Activated CD4-positive, alpha-beta T cell treated with anti-CD3 and anti-CD28 coated beads, Interleukin-2, Interleukin-6, amounts not matched to agents 100 ng/mL and 50 ng/mL, durations not matched to agents 16 hours and 8 hours (primary cell): ENCODE data around the gene ZNF143.
"Not testable (repeated sequence)": the region's sequence is repeated elsewhere in the genome, so short reads cannot be mapped to it uniquely, and the experiment has no call there.

Experiments used
- DNase-seq: peaks from one replicate; pipeline ENCODE4 v3.0.0-alpha.2; 2020

ZNF143 gene

DNA sequence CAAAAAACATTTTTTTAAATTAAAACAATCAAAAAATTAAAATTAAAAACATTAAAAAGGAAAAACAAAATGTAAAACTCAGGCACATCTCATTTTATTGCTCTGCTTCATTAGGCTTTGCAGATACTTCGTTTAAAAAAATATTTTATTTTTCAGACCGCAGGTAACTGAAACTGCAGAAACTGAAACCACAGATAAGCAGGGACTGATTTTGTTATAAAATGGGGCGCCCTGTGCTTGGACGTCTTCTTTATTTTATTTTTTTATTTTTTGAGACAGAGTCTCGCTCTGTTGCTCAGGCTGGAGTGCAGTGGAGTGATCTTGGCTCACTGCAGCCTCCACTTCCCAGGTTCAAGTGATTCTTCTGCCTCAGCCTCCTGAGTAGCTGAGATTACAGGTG is 88.4 kb downstream of the ZNF143 start:
- not testable (repeated sequence) for DNase-seq

DNA sequence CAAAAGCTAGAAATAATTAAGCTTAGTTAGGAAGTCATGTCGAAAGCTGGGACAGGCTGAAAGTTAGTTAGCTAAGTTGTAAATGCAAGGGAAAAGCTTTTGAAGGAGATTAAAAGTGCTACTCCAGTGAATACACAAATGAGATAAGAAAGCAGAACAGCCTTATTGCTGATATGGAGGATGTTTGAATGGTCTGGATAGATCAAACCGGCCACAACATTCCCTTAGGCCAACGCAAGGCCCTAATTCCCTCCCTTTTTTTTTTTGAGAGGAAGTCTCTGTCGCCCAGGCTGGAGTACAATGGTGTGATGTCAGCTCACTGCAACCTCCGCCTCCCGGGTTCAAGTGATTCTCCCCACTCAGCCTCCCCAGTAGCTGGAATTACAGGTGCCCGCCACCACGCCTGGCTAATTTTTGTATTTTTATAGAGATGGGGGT is 89.4 kb downstream of the ZNF143 start:
- DNase-seq = no peak

DNA sequence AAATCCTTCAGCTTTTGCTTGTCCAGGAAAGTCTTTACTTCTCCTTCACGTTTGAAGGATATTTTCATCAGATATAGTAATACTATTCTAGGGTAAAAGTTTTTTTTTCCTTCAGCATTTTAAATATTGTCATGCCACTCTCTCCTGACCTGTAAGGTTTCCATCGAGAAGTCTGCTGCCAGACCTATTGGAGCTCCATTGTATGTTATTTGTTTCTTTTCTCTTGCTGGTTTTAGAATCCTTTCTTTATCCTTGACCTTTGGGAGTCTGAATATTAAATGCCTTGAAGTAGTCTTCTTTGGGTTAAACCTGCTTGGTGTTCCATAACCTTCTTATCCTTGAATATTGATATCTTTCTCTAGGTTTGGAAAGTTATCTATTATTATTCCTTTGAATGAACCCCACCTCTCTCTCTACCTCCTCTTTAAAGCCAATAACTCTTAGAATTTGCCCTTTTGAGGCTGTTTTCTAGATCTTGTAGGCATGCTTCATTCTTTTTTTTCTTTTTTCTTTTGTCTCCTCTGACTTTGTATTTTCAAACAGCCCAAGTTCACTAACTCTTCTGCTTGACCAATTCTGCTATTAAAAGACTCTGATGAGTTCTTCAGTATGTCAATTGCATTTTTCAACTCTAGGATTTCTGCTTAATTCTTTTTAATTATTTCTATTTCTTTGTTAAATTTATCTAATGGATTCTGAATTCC is 100.6 kb downstream of the ZNF143 start:
- DNase-seq = no peak

DNA sequence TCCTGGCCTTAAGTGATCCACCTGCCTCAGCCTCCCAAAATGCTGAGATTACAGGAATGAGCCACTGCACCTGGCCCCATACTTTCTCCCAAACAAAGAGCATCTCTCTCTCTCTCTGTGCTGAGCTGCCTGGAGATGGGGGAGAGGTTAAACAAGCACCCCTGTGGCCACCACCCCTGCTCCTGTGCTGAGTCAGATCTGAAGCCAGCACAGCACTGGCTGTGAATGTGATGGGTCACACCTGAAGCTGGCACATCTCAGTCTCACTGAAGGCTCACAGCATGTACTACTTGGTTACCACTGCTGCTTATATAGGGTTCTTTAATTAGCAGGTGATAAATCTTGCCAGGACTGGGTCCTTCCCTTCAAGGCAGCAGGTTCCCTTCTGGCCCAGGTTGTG is 101.9 kb downstream of the ZNF143 start:
- DNase-seq = peak; percentile 70

DNA sequence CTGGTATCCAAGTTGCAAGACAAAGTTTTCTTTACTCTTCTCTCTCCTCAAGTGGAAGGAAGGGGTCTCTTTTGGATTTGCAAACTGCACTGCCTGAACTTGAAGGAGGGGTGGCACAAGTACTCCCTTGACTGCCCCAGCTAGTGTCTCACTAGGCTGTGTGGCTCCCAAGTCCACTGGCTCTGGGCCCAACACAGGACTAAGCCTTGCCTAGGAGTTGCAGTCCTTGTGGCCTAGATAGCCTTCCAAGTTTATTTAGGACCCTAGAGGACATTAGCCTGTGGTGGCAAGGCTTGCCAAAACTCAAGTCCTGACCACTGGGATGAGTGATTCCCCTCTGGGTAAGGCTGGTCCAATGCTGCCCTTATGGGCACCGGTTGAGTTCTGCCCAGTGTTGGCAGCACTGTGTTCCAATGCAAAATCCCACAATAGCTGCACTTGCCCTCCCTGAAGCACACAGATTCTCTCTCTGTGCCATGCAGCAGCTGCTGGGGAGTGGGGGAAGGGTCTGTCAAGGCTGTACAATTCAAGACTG is 102.5 kb downstream of the ZNF143 start:
- DNase-seq = no peak

DNA sequence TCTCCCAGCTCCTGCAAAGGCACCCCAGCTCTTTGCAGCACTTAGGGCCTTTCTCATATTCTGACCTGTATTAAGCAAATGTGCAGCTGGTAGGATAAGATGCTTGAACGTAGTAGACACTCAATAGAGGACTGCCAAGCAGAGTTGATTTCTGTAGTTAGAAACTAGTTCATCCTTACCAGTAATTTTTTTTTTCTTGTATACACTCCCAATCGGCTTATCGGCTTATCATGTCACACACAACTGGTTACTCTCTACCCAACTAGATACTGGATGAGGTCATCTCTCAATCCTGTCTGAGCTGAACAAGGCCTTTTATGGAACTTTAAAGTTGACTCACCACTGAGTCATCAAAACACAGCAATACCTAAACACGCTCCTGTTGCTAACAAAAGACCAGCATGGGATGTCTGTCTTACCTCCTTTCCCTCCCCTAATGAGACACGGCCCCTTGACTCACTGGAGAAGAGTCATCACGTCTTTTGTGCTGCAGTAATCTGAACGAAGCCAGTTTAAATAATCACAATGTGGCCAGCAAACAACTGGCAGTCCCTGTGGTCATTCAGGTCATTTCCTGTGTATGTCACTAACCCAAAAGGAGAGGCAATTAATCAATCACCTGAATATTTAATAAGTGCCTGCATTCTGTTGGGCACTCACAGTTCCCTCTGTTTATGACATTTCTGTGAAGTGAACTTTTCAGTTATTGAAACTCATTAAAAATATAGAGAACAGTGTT is 105.2 kb downstream of the ZNF143 start:
- DNase-seq = peak; percentile 95

DNA sequence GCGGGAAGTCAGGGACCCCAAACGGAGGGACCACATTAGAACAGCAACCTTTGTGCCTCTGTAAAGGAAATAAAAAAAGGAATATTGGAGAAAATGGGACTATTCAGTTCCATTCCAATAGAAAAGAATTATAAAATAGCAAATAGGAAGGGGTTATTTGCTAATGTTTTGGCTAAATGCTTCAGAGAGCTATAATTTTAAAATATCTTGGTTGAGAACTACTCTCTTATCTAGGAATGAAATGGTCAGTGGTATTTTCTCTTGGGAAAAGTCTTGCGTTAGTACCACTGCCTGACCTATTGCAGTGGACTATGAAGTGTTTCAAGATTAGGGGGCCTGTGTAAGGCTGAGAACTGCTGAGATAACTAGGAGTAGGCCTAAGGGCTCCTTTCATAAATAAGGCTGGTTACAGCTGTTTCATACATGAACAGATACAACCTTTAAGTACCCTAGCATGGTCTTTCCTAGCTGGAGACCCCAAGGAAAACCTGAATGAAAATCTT is 105.8 kb downstream of the ZNF143 start:
- DNase-seq = no peak

DNA sequence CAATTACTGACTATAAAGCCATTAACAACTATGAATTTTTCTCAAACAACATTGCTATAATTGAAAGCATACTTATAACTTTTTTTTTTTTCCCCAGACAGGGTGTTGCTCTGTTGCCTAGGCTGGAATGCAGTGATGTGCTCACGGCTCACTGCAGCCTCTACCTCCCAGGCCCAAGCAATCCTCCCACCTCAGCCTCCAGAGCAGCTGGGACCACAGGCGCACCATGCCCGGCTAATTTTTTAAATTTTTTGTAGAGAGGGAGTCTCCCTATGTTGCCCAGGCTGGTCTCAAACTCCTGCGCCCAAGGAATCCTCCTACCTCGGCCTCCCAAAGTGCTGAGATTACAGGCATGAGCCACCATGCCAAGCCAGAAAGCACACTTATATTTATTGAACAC is 106.6 kb downstream of the ZNF143 start:
- DNase-seq = no peak

DNA sequence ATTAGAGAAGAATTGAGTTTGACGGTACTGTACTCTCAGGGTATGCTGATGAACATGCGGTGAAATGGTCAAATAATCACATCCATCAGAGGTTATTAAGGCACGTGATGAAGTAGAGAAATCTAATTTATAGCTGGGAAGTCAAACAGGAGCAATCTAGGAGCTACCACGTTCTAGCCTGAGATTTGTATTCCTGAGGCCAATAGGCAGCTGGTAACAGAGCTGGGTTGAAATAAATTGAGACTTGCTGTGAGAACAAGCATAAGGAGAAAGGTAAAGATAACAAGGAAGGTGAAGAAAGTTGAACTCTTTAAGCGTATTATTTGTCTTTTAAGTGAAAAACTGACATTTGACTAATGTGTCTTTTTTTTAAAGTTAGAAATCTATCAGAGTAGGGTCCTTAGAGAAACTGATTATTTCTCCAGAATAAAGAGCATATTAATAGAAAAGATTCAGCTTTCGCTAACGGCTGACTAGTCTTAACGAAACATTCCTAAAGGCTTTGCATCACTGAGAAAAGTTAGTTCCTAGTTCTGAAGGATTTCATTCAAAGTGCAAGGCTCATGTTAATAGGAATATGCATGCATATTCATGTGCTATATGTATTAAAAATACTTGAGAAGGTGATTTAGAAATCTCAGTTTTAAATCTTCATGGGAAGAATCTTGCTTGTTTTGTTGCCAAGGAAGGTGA is 107.5 kb downstream of the ZNF143 start:
- DNase-seq = no peak

DNA sequence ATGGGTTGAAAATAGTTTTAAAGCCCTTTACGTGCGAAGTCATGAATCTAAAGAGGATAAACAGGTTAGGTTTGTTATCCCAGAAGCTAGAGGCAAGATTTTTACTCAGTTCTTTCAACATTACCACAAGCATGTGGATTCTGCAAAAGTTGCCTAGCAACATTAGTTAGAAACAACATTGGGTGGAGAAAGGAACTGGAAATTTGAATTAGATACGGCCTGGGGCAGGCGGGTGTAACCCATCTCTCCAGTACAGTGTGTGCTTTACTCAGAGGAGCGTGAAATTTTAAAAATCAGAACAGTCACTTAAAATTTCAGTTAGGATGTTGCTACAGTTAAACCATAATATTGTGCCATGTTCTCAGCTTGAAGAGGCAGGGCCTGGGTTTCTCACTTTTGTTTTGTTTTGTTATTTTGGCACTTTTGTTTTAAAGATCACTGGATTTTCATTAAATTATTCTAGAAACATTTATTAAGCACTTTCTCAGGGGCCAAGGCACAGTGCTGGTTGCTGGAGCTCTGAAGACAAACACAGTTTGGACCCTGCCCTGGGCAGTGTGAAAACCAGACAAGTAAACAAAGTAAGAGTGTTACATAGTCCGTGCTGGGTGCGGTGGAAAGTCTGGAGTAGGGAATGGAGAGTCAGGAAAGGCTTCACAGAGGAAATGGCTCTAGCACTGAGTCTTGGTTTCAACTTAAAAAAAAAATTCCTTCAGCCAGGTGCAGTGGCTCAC is 108.2 kb downstream of the ZNF143 start:
- peak; percentile 55 for DNase-seq

DNA sequence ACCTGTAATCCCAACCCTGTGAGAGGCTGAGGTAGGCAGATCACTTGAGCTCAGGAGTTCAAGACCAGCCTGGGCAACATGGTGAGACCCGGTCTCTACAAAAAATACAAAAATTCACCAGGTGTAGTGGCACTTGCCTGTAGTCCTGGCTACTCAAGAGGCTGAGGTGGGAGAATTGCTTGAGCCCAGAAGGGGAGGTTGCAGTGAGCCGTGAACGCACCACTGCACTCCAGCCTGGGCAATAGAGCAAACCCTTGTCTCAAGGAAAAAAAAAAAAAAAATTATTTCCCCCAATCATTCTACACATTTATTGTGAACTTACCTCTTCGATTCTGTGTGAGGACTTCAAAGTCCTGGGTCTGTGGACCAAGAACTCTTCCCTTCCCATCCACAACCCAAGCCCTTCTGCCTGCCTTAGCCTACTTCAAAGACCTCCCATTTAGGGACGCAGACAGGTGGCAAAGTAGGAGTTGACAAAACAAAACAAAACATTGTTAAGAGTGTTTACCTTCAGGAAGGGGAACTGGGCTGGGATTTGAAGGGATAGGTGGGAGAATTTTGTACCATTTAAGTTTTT is 108.9 kb downstream of the ZNF143 start:
- DNase-seq = no peak

DNA sequence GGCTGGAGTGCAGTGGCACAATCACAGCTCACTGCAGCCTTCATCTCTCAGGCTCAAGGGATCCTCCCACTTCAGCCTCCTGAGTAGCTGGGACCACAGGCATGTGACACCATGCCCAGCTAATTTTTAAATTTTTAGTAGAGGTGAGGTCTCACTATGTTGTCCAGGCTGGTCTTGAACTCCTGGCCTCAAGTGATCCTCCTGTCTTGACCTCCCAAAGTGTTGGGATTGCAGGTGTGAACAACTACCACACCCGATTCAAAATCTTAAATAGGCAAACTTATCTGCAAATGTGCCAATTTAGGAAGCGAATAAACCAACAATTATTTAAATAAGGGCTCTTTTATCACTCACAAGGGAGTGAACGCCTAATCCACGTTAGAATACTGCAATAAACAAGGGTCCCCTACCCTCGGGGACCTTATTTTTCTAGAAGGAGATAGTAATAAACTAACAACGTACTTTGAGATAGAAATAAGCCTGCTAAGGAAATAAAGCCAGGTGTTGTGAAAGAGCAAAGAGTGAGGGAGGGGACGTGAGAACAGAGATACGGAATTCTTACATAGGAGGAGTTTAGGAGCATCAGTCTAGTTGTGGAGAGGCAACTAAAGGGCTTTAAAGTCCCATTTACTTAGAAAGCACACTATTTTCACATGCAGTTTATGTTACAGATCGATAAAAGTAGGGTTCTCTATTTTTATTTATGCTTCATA is 109.7 kb downstream of the ZNF143 start:
- no peak for DNase-seq

DNA sequence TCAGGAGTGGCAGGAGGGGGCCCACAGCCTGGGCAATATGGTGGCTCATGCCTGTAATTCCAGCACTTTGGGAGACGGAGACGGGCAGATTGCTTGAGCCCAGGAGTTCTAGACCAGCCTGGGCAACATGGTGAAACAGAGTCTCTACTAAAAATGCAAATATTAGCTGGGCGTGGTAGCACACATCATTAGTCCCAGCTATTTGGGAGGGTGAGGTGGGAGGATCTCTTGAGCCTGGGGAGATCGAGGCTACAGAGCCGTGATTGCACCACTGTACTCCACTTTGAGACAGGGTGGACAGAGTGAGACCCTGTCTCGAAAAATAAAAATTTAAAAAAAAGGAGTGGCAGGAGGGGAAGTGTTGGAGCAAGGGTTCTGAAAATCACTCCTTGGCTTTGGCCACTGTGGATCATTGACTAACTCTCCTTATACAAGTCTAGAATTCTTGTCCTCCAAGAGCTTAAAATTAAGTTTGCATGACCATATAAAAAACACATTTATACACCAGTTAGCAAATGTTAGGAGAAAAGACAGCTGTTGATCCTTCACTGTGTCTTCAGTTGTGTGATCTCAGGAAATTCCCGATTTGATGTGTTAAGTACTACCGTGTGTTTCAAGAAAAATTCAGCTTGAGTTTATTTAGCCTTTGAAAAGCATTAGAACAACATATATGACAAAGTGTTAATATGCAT is 110.4 kb downstream of the ZNF143 start:
- DNase-seq = no peak

DNA sequence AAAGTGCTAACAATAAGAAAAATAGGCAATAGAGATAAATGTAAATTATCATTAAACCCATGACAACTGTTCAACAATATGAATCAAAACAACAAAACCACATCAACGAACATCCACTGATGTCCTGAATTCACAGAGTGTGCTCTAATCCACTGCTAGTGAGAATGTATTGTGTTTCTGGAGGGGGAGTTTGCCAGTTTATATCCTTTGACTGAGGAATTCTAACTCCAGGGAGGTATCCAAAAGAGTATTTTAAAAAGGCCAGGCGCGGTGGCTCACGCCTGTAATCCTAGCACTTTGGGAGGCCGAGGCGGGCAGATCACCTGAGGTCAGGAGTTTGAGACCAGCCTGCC is 110.9 kb downstream of the ZNF143 start:
- no peak for DNase-seq

DNA sequence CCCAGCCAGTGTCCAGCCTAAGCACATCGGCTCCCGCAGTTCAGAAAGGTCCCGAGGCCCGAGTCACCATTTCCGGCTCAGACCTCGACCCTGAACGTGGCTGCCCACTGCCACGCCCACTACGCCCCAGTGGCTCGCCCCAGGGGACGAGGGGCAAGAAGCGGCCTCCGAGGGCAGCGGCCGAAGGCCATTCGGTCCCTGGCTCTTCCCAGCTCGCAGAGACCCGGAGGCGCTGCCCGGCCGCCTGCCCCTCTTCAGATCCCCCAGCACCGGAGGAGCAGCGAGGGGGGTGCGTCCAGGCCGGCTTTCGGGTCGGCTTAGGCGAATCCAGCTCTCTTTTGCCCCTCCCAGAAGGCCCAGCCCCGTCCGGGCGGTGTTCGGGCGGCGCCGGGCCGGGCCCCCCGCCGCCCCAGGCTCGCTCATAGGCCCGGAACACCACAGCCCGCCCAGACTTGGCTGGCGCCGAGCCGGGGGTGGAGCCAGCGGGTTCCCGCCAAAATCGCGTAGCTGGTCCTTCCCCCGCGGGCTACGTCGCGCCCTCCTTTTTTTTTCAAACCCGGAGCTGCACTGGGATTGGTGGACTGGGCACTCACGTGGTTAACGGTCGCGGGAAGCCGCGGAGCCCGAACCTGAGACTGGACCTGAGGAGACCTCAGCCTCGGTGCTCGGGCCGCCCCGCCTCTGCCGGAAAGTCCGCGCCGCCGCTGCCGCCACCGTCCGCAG is 112.4 kb downstream of the ZNF143 start, which contains the start of gene WEE1:
Gene WEE1, plus strand, starts transcription at position 619 of the 723 bp plus-strand sequence. CDS start 264 bp downstream, outside the sequence.
- DNase-seq = peak; percentile 99

DNA sequence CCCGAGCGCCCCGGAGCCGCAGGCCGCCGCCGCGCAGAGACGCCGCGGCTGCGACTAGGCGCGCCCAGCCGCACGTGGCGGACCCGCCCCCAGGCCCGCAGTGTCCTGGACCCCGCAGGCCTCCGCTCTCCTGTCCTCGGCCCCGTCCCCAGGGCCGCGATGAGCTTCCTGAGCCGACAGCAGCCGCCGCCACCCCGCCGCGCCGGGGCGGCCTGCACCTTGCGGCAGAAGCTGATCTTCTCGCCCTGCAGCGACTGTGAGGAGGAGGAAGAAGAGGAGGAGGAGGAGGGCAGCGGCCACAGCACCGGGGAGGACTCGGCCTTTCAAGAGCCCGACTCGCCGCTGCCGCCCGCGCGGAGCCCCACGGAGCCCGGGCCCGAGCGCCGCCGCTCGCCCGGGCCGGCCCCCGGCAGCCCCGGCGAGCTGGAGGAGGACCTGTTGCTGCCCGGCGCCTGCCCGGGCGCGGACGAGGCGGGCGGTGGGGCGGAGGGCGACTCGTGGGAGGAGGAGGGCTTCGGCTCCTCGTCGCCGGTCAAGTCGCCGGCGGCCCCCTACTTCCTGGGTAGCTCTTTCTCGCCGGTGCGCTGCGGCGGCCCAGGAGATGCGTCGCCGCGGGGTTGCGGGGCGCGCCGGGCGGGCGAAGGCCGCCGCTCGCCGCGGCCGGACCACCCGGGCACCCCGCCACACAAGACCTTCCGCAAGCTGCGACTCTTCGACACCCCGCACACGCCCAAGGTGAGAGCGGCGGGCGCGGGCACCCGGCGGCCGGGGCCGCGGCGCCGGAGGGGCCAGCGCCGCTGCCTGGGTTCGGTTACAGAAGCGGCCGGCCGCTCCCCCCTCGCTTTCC is 113.2 kb downstream of the ZNF143 start:
- DNase-seq = peak; percentile 38

DNA sequence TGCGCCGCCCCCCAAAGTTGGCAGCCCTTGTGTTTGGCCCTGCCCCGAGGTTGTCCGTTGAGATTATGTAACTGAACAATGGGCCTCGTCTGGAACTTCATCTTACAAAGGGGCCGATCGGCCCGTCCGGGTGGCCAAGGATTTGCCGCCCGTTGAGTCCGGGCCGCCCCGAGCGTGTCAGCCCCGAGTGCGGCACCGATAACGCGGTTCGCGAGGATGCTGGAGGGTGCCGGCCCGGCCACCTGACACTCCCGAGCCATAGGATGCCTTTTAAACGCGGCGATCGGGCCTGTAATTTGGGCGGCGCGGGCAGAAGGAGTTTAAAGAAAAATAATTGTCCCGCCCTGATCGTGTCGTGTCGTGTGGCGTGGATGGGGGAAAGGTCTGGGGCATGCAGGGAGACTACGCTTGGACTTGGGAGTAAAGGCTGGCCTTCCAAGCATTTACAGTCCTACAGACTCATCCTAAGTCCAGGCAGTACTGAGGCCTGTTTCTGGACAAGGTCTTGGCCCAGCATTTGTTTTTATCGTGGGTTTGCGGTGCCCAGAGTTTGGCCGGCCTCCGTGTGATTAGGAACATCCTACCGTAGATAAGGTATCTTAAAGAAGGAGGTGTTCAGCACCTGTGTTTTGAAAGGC is 113.9 kb downstream of the ZNF143 start:
- peak; percentile 34 for DNase-seq
